ENCODE results near the gene SLC6A11. TPM values are rescaled to one million over a fixed set of nuclear protein-coding genes. Genes with fewer than 3 reads are reported as not detected.

SLC6A11 gene
- total RNA-seq, 1 experiment from 2014 or later: not detected

DNA sequence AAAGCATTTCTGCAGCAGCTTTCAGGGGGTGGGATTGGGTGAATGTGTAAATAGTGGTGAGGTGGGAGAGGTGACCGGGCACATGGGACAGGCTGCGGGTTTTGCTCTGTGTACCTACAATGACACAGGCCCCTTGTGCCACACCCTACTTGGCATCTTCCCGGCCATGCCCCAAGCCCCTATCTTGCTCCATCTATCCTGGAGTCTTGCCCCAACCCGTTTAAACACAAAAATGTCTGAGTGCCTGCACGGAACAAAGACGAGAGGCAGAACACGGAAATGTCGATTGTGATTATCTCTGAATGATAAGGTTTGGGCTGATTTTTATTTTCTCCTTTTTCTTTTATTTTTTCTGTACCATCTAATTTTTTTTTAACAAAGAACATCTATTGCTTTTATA lies 130.5 kb downstream of the SLC6A11 start:
- Histone ChIP-seq H3K9me3 (ENCODE audit: low read depth, low read length, poor library complexity, severe bottlenecking) (no peaks in the 10 kb centered on the region), H3K4me1 (ENCODE audit: insufficient read depth, low read length, poor library complexity, severe bottlenecking) (no peaks in the 10 kb centered on the region), H3K27ac (ENCODE audit: low read depth, low read length, poor library complexity, severe bottlenecking) (no peak overlapping the region), H3K27me3 (replicated peaks; ENCODE audit: insufficient read depth, low read depth, low read length, poor library complexity) (no peaks in the 10 kb centered on the region), H3K4me3 (ENCODE audit: low read depth, low read length, poor library complexity, severe bottlenecking) (no peak overlapping the region), H3K36me3 (ENCODE audit: insufficient read depth, low read length, poor library complexity, severe bottlenecking) (no peaks in the 10 kb centered on the region)
- POLR2A ChIA-PET (ENCODE audit: low non-redundant PET): no interaction called here
- TF ChIP-seq, protein P1, sequence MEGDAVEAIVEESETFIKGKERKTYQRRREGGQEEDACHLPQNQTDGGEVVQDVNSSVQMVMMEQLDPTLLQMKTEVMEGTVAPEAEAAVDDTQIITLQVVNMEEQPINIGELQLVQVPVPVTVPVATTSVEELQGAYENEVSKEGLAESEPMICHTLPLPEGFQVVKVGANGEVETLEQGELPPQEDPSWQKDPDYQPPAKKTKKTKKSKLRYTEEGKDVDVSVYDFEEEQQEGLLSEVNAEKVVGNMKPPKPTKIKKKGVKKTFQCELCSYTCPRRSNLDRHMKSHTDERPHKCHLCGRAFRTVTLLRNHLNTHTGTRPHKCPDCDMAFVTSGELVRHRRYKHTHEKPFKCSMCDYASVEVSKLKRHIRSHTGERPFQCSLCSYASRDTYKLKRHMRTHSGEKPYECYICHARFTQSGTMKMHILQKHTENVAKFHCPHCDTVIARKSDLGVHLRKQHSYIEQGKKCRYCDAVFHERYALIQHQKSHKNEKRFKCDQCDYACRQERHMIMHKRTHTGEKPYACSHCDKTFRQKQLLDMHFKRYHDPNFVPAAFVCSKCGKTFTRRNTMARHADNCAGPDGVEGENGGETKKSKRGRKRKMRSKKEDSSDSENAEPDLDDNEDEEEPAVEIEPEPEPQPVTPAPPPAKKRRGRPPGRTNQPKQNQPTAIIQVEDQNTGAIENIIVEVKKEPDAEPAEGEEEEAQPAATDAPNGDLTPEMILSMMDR (conservative IDR thresholded peaks at IDR 0.05; ENCODE audit: low read depth, low read length): no peak
- no peak for TF ChIP-seq EZH2 (IDR thresholded peaks at IDR 0.05; ENCODE audit: borderline replicate concordance, low read depth, low read length, poor library complexity, severe bottlenecking)
- BruUV-seq (replicated peaks): no TSS peak
- DNase-seq (ENCODE audit: low spot score): no peak
- intact Hi-C loops (cut with micrococcal nuclease; ENCODE audit: unreplicated experiment): loop anchor here (5.0 to 10.0 kb wide), 2 partner anchors 391 to 708 kb away; no protein-coding TSS in a partner anchor
- CTCF ChIA-PET: interaction anchor here (1.1 to 1.5 kb wide), 2 partner anchors 17 to 113 kb away, joined by 4 to 5 read pairs; no protein-coding TSS in a partner anchor

DNA sequence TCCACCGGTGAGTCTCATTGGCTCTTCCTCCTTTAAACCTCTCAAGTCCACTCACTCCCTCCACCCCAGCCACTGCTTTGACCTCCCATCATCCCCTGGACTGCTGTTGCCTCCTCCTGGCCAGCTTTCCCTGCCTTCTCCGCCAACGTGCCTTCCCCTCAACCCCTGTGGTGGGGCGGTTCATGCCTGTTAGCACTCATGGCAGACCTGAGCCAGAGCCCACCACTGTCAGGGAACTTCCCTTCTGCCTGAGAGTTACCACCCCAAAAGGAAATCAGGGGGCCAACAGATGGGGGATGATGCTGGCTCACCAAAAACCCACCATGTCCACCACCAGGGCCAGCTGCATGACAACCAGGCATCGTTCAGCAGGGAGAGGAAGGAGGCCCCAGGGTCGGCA lies 132.3 kb downstream of the SLC6A11 start:
- ChIA-PET POLR2A (ENCODE audit: low non-redundant PET) (no interaction called here), CTCF (no interaction called here)
- TF ChIP-seq EZH2 (IDR thresholded peaks at IDR 0.05; ENCODE audit: borderline replicate concordance, low read depth, low read length, poor library complexity, severe bottlenecking): no peak
- TF ChIP-seq, protein P1 (conservative IDR thresholded peaks at IDR 0.05; ENCODE audit: low read depth, low read length): no peak
- no peaks in the 10 kb centered on the region for H3K9me3 ChIP-seq (ENCODE audit: low read depth, low read length, poor library complexity, severe bottlenecking)
- H3K4me3 ChIP-seq (ENCODE audit: low read depth, low read length, poor library complexity, severe bottlenecking): no peak overlapping the region
- BruUV-seq (replicated peaks): no TSS peak
- no peak overlapping the region for H3K27ac ChIP-seq (ENCODE audit: low read depth, low read length, poor library complexity, severe bottlenecking)
- DNase-seq (ENCODE audit: low spot score): no peak
- no peaks in the 10 kb centered on the region for H3K4me1 ChIP-seq (ENCODE audit: insufficient read depth, low read length, poor library complexity, severe bottlenecking)
- no peaks in the 10 kb centered on the region for H3K27me3 ChIP-seq (replicated peaks; ENCODE audit: insufficient read depth, low read depth, low read length, poor library complexity)
- intact Hi-C loops (cut with micrococcal nuclease; ENCODE audit: unreplicated experiment): loop anchor here (5.0 to 10.0 kb wide), 2 partner anchors 389 to 706 kb away; no protein-coding TSS in a partner anchor
- H3K36me3 ChIP-seq (ENCODE audit: insufficient read depth, low read length, poor library complexity, severe bottlenecking): no peaks in the 10 kb centered on the region

DNA sequence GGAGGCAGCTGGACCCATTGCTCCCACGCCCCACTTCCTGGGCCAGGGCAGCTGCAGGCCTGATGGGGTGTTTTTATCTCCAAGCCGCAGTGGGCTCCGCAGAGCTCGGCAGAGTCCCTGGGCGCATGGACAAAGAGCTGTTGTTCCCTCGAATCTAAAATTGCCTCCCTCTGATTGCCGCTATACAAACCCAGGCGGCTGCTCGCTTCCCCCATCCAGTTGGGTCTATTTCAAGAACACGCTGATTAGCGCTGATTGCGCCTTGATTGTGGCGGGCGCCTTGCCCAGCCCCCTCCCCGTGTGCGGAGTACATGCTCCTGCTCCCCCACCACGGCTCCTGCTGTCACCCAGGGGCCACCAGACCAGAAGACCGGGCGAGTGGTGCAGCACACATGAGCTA lies 133.2 kb downstream of the SLC6A11 start:
- ChIA-PET POLR2A (ENCODE audit: low non-redundant PET) (no interaction called here), CTCF (no interaction called here)
- Histone ChIP-seq H3K9me3 (ENCODE audit: low read depth, low read length, poor library complexity, severe bottlenecking) (no peaks in the 10 kb centered on the region), H3K36me3 (ENCODE audit: insufficient read depth, low read length, poor library complexity, severe bottlenecking) (no peaks in the 10 kb centered on the region), H3K4me3 (ENCODE audit: low read depth, low read length, poor library complexity, severe bottlenecking) (no peak overlapping the region), H3K27ac (ENCODE audit: low read depth, low read length, poor library complexity, severe bottlenecking) (no peak overlapping the region), H3K4me1 (ENCODE audit: insufficient read depth, low read length, poor library complexity, severe bottlenecking) (no peaks in the 10 kb centered on the region), H3K27me3 (replicated peaks; ENCODE audit: insufficient read depth, low read depth, low read length, poor library complexity) (no peaks in the 10 kb centered on the region)
- BruUV-seq (replicated peaks): no TSS peak
- intact Hi-C loops (cut with micrococcal nuclease; ENCODE audit: unreplicated experiment): loop anchor here (5.0 to 10.0 kb wide), 2 partner anchors 388 to 706 kb away; no protein-coding TSS in a partner anchor
- TF ChIP-seq, protein P1 (conservative IDR thresholded peaks at IDR 0.05; ENCODE audit: low read depth, low read length): no peak
- TF ChIP-seq EZH2 (IDR thresholded peaks at IDR 0.05; ENCODE audit: borderline replicate concordance, low read depth, low read length, poor library complexity, severe bottlenecking): no peak
- no peak for DNase-seq (ENCODE audit: low spot score)
